Vagina (tissue), 2 donors: ENCODE data around the gene MCM5. TPM values are rescaled to one million over a fixed set of nuclear protein-coding genes. Genes with fewer than 3 reads are reported as not detected.

ENCODE experiments used
- DNase-seq, 2 donors: peaks; one replicate each; pipeline ENCODE4 v3.0.0-alpha.2; 2017; ENCODE audit errors: extremely low spot score in 2 of 2
- H3K27ac ChIP-seq: fragments of 200-600 bp; sonication (generic); one replicate; pipeline ENCODE4 v1.5.1; 2019
- H3K27me3 ChIP-seq: fragments of 200-600 bp; sonication (generic); one replicate; pipeline ENCODE4 v1.5.1; 2019
- H3K36me3 ChIP-seq, 2 donors: fragments of 200-600 bp; sonication (generic); one replicate each; pipeline ENCODE4 v1.5.1; 2017 to 2019
- H3K4me1 ChIP-seq: fragments of 200-600 bp; sonication (generic); one replicate; pipeline ENCODE4 v1.5.1; 2019
- H3K4me3 ChIP-seq, 2 donors: fragments of 200-600 bp; sonication (generic); 1 replicate in 1 of 2; 2 replicates in 1 of 2; pipeline ENCODE4 v1.5.1; 2016 to 2019
- H3K9me3 ChIP-seq: fragments of 200-600 bp; sonication (generic); one replicate; pipeline ENCODE4 v1.5.1; 2019
- CTCF ChIP-seq, 3 experiments: fragments of 450-650 bp in 2 of 3; fragments of 200-600 bp in 1 of 3; sonication (generic) in 1 of 3; IDR thresholded peaks; one replicate each; pipeline ENCODE4 v1.5.1; 2017 to 2019; ENCODE audit warnings: antibody characterized with exemption in 3 of 3, mild to moderate bottlenecking in 2 of 3, moderate library complexity in 2 of 3
- POLR2A ChIP-seq, 2 donors: fragments of 450-650 bp; IDR thresholded peaks; one replicate each; pipeline ENCODE4 v1.6.1; 2017; ENCODE audit warnings: antibody characterized with exemption in 2 of 2, mild to moderate bottlenecking in 2 of 2, moderate library complexity in 2 of 2
- POLR2AphosphoS5 ChIP-seq, 2 donors: sonication (generic); formaldehyde crosslinking; IDR thresholded peaks; one replicate each; pipeline ENCODE4 v1.9.0; 2017; ENCODE audit warnings: antibody characterized with exemption in 2 of 2, mild to moderate bottlenecking in 2 of 2, low read depth in 1 of 2; ENCODE audit not compliant: insufficient read depth in 1 of 2
- intact Hi-C: fragments of 100-400 bp; cut with DNase I; formaldehyde crosslinking; loops from one replicate; pipeline ENCODE4 v1.15.1; 2023
- total RNA-seq: library from RNA; depleted of rRNA; stranded (reverse); fragments of >200 nt; gene quantifications from one replicate; pipeline ENCODE4 v1.2.3, GENCODE V29; 2016

Gene MCM5
- total RNA-seq, 1 donor from 2014 or later: 17.9 TPM

GRCh38 chr22:35397095-35397904 is 2.6 kb upstream of the MCM5 start:
- Histone ChIP-seq H3K9me3 (no peaks in the 10 kb centered on the region), H3K4me1 (peaks cover 17% of the 10 kb centered on the region), H3K36me3 (no peaks in the 10 kb centered on the region), H3K4me3 (no peak overlapping the region), H3K27me3 (no peaks in the 10 kb centered on the region), H3K27ac (no peak overlapping the region)
- TF ChIP-seq CTCF (IDR thresholded peaks at IDR 0.05): no peak
- no peak for DNase-seq
- intact Hi-C loops: no loop called here

GRCh38 chr22:35398591-35398973 is 1.4 kb upstream of the MCM5 start:
- Histone ChIP-seq H3K27me3 (no peaks in the 10 kb centered on the region), H3K9me3 (no peaks in the 10 kb centered on the region), H3K4me1 (peaks cover 17% of the 10 kb centered on the region), H3K27ac (no peak overlapping the region), H3K36me3 (peaks cover 0 to 4% of the 10 kb centered on the region in 2 donors), H3K4me3 (no peak overlapping the region)
- TF ChIP-seq CTCF (IDR thresholded peaks at IDR 0.05) (no peak), POLR2AphosphoS5 (IDR thresholded peaks at IDR 0.05; ENCODE audit: insufficient read depth in 1 of 2, low read depth in 1 of 2) (no peak), POLR2A (IDR thresholded peaks at IDR 0.05) (no peak)
- intact Hi-C loops: no loop called here
- no peak for DNase-seq

- DNase-seq: no peak
- no peak for TF ChIP-seq POLR2A (IDR thresholded peaks at IDR 0.05)
- TF ChIP-seq CTCF (IDR thresholded peaks at IDR 0.05): no peak
- TF ChIP-seq POLR2AphosphoS5 (IDR thresholded peaks at IDR 0.05; ENCODE audit: insufficient read depth in 1 of 2, low read depth in 1 of 2): no peak
- H3K27me3 ChIP-seq: no peaks in the 10 kb centered on the region
- H3K27ac ChIP-seq: peak overlapping the region; percentile 42
- peaks cover 17% of the 10 kb centered on the region for H3K4me1 ChIP-seq
- intact Hi-C loops: no loop called here
- peaks cover 0 to 10% of the 10 kb centered on the region in 2 donors for H3K36me3 ChIP-seq
- H3K9me3 ChIP-seq: no peaks in the 10 kb centered on the region
- H3K4me3 ChIP-seq: peak overlapping the region; percentile 55 to 73
These were observed 744 bp upstream of the MCM5 start for GRCh38 chr22:35399114-35399677.

- peak overlapping the region; percentile 31 for H3K27ac ChIP-seq
- peak overlapping the region; percentile 55 to 73 for H3K4me3 ChIP-seq
- no peaks in the 10 kb centered on the region for H3K9me3 ChIP-seq
- peaks cover 0 to 15% of the 10 kb centered on the region in 2 donors for H3K36me3 ChIP-seq
- no peak for DNase-seq
- intact Hi-C loops: no loop called here
- H3K4me1 ChIP-seq: peaks cover 17% of the 10 kb centered on the region
- H3K27me3 ChIP-seq: no peaks in the 10 kb centered on the region
- TF ChIP-seq POLR2A (IDR thresholded peaks at IDR 0.05) (no peak), POLR2AphosphoS5 (IDR thresholded peaks at IDR 0.05; ENCODE audit: insufficient read depth in 1 of 2, low read depth in 1 of 2) (no peak), CTCF (IDR thresholded peaks at IDR 0.05) (no peak)
These were observed 506 bp downstream of the MCM5 start for GRCh38 chr22:35400501-35400790.

GRCh38 chr22:35401863-35402262 is 1.9 kb downstream of the MCM5 start:
- Histone ChIP-seq H3K27me3 (no peaks in the 10 kb centered on the region), H3K4me3 (no peak overlapping the region), H3K27ac (no peak overlapping the region), H3K9me3 (no peaks in the 10 kb centered on the region), H3K4me1 (peaks cover 17% of the 10 kb centered on the region), H3K36me3 (peaks cover 0 to 25% of the 10 kb centered on the region in 2 donors)
- TF ChIP-seq POLR2AphosphoS5 (IDR thresholded peaks at IDR 0.05; ENCODE audit: insufficient read depth in 1 of 2, low read depth in 1 of 2): no peak
- no peak for TF ChIP-seq CTCF (IDR thresholded peaks at IDR 0.05)
- TF ChIP-seq POLR2A (IDR thresholded peaks at IDR 0.05): no peak
- no peak for DNase-seq
- intact Hi-C loops: no loop called here
